CD14-positive monocyte (primary cell): ENCODE results near the gene APBA2. TPM values are rescaled to one million over a fixed set of nuclear protein-coding genes. Genes with fewer than 3 reads are reported as not detected.

ENCODE experiments used
- DNase-seq, 3 donors: peaks; one replicate each; pipeline ENCODE4 v3.0.0-alpha.2; 2011 to 2022
- H2AFZ ChIP-seq: 2 replicates; pipeline ENCODE4 v1.6.0; 2012; ENCODE audit warnings: mild to moderate bottlenecking, low read depth, low read length, inconsistent platforms; ENCODE audit not compliant: insufficient read depth, poor library complexity, severe bottlenecking
- H3K27ac ChIP-seq, 2 donors: 1 replicate in 1 of 2; 2 replicates in 1 of 2; pipeline ENCODE4 v1.5.1; 2012 to 2013; ENCODE audit warnings: low read length in 2 of 2, control low read depth in 1 of 2, inconsistent platforms in 1 of 2, low read depth in 1 of 2, mild to moderate bottlenecking in 1 of 2
- H3K27me3 ChIP-seq, 2 donors: one replicate each; pipeline versions ENCODE4 v1.6.0 to v1.6.1; 2011 to 2013; ENCODE audit warnings: low read length in 2 of 2; ENCODE audit not compliant: control insufficient read depth in 2 of 2, insufficient read depth in 2 of 2
- H3K36me3 ChIP-seq, 2 donors: replicated peaks in 1 of 2; 1 replicate in 1 of 2; 2 replicates in 1 of 2; pipeline versions ENCODE4 v1.5.1 to v1.6.1; 2012 to 2013; ENCODE audit warnings: low read length in 2 of 2, control low read depth in 1 of 2, inconsistent platforms in 1 of 2, mild to moderate bottlenecking in 1 of 2; ENCODE audit not compliant: insufficient read depth in 2 of 2, control insufficient read depth in 1 of 2
- H3K4me1 ChIP-seq, 2 donors: 1 replicate in 1 of 2; 2 replicates in 1 of 2; pipeline versions ENCODE4 v1.5.1 to v1.6.1; 2012 to 2013; ENCODE audit warnings: low read length in 2 of 2, control low read depth in 1 of 2, inconsistent platforms in 1 of 2, mild to moderate bottlenecking in 1 of 2, moderate library complexity in 1 of 2; ENCODE audit not compliant: insufficient read depth in 2 of 2, control insufficient read depth in 1 of 2
- H3K4me2 ChIP-seq: replicated peaks from 2 replicates; pipeline ENCODE3; 2012; ENCODE audit warnings: low read length, moderate library complexity, mild to moderate bottlenecking; ENCODE audit not compliant: poor library complexity, severe bottlenecking; ENCODE audit errors: extremely low read depth
- H3K4me3 ChIP-seq, 3 experiments: fragments of 200-600 bp in 1 of 3; sonication (generic) in 1 of 3; replicated peaks in 1 of 3; 1 replicate in 2 of 3; 2 replicates in 1 of 3; pipeline ENCODE4 v1.5.1; 2011 to 2013; ENCODE audit warnings: low read length in 3 of 3, mild to moderate bottlenecking in 3 of 3, control low read depth in 2 of 3, low read depth in 2 of 3, inconsistent platforms in 1 of 3, moderate library complexity in 1 of 3
- H3K79me2 ChIP-seq: 2 replicates; pipeline ENCODE4 v1.6.0; 2012; ENCODE audit warnings: mild to moderate bottlenecking, control low read depth, inconsistent platforms, low read length, moderate library complexity; ENCODE audit not compliant: insufficient read depth
- H3K9ac ChIP-seq: 2 replicates; pipeline ENCODE4 v1.6.0; 2017; ENCODE audit warnings: low read length, mild to moderate bottlenecking; ENCODE audit not compliant: insufficient read depth, poor library complexity, severe bottlenecking
- H3K9me3 ChIP-seq, 2 donors: replicated peaks in 1 of 2; 1 replicate in 1 of 2; 2 replicates in 1 of 2; pipeline versions ENCODE4 v1.5.1 to v1.6.1; 2012 to 2013; ENCODE audit warnings: low read length in 2 of 2, control low read depth in 1 of 2; ENCODE audit not compliant: control insufficient read depth in 1 of 2, insufficient read depth in 1 of 2
- H4K20me1 ChIP-seq: 2 replicates; pipeline ENCODE4 v1.6.0; 2012; ENCODE audit warnings: mild to moderate bottlenecking, low read length, control low read depth, moderate library complexity; ENCODE audit not compliant: insufficient read depth
- H3K27ac Mint-ChIP-seq, 7 donors: one replicate each; pipeline ENCODE4 v1.8.0; 2020; ENCODE audit warnings: mild to moderate bottlenecking in 7 of 7, mixed read lengths in 7 of 7, moderate library complexity in 6 of 7, inconsistent platforms in 2 of 7
- H3K27me3 Mint-ChIP-seq, 3 donors: one replicate each; pipeline ENCODE4 v1.8.0; 2021 to 2022; ENCODE audit warnings: low read depth in 3 of 3, mild to moderate bottlenecking in 3 of 3, mixed read lengths in 3 of 3, moderate library complexity in 3 of 3, inconsistent platforms in 1 of 3
- H3K36me3 Mint-ChIP-seq, 2 donors: one replicate each; pipeline ENCODE4 v1.8.0; 2020; ENCODE audit warnings: mixed read lengths in 2 of 2, inconsistent platforms in 1 of 2, mild to moderate bottlenecking in 1 of 2
- H3K4me1 Mint-ChIP-seq: one replicate; pipeline ENCODE4 v1.8.0; 2020; ENCODE audit warnings: mild to moderate bottlenecking, mixed read lengths
- H3K4me3 Mint-ChIP-seq, 2 donors: one replicate each; pipeline ENCODE4 v1.8.0; 2020; ENCODE audit warnings: mild to moderate bottlenecking in 2 of 2, mixed read lengths in 2 of 2, moderate library complexity in 1 of 2
- H3K9me3 Mint-ChIP-seq, 7 donors: one replicate each; pipeline ENCODE4 v1.8.0; 2020 to 2022; ENCODE audit warnings: mixed read lengths in 7 of 7, mild to moderate bottlenecking in 6 of 7, moderate library complexity in 6 of 7, inconsistent platforms in 2 of 7
- WGBS: methylation state at CpG from one replicate; pipeline ENCODE4 v1.1.5; 2013; ENCODE audit warnings: missing lambda C conversion rate; ENCODE audit not compliant: insufficient coverage; 5-methylcytosine and 5-hydroxymethylcytosine counted together
- intact Hi-C, 2 donors: fragments of 100-400 bp; cut with micrococcal nuclease; formaldehyde crosslinking; loops; one replicate each; pipeline versions ENCODE4 v1.15.0 to v1.15.1; 2023
- polyA plus RNA-seq, 3 donors: library from polyadenylated mRNA; depleted of rRNA in 1 of 3; unstranded in 2 of 3; stranded (reverse) in 1 of 3; fragments of 300-500 nt in 2 of 3; fragments of >200 nt in 1 of 3; fragmentation: Illumina TruSeq in 2 of 3; gene quantifications; 1 replicate in 2 of 3; 2 replicates in 1 of 3; pipeline ENCODE4 v1.2.3, GENCODE V29; 2012 to 2021
- TF ChIP-seq, protein P1 (sequence below): fragments of 200-600 bp; IDR thresholded peaks from one replicate; pipeline ENCODE4 v1.8.0; 2022; ENCODE audit warnings: antibody characterized with exemption, mild to moderate bottlenecking

Gene APBA2
- polyA plus RNA-seq, 3 donors = 0.30 TPM; not detected in 2

DNA sequence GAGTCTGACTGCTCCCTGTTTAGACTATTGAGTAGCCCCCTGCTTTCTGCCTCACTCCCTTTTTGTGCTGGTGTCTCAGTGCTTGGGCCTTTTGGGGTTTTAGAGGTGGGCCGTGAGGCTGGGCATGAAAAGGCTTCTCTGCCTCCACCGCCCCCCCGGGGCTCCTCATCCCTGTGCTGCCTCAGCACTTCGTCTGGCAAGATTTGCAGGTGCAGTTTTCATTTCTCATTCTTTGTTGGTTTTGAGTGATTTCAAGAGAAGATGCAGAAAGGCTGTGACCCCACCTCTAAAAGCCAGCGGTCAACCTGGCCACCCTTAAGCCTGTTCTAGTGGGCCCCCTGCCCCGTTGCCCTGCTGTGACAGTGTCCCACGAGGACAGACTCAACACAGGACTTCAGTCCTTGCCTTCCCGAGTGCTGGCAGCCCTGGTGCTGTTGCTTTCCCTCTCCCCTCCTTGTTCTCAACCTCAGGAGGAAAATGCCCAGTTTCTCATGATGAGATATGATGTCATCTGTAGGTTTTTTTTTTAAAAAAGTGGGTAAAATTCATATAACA, 38.0 kb downstream of the APBA2 start:
- H3K4me1 ChIP-seq = no peaks in the 10 kb centered on the region
- H3K9me3 ChIP-seq = no peaks in the 10 kb centered on the region
- no peak overlapping the region for H3K4me2 ChIP-seq
- peaks cover 3 to 20% (median 12%) of the 10 kb centered on the region in 3 donors for H3K27me3 Mint-ChIP-seq
- no peak overlapping the region for H3K4me3 ChIP-seq
- no peaks in the 10 kb centered on the region for H3K4me1 Mint-ChIP-seq
- WGBS = 87% methylated on average over 4 of the region's 8 CpGs
- no peaks in the 10 kb centered on the region for H3K79me2 ChIP-seq
- H3K27me3 ChIP-seq = no peaks in the 10 kb centered on the region
- intact Hi-C loops = no loop called here
- no peak overlapping the region for H3K9ac ChIP-seq
- H3K9me3 Mint-ChIP-seq = no peaks in the 10 kb centered on the region
- H3K27ac Mint-ChIP-seq = no peak overlapping the region
- H3K36me3 Mint-ChIP-seq = no peaks in the 10 kb centered on the region
- no peak overlapping the region for H3K27ac ChIP-seq
- H2AFZ ChIP-seq = no peak overlapping the region
- TF ChIP-seq, protein P1, sequence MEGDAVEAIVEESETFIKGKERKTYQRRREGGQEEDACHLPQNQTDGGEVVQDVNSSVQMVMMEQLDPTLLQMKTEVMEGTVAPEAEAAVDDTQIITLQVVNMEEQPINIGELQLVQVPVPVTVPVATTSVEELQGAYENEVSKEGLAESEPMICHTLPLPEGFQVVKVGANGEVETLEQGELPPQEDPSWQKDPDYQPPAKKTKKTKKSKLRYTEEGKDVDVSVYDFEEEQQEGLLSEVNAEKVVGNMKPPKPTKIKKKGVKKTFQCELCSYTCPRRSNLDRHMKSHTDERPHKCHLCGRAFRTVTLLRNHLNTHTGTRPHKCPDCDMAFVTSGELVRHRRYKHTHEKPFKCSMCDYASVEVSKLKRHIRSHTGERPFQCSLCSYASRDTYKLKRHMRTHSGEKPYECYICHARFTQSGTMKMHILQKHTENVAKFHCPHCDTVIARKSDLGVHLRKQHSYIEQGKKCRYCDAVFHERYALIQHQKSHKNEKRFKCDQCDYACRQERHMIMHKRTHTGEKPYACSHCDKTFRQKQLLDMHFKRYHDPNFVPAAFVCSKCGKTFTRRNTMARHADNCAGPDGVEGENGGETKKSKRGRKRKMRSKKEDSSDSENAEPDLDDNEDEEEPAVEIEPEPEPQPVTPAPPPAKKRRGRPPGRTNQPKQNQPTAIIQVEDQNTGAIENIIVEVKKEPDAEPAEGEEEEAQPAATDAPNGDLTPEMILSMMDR = no peak
- H4K20me1 ChIP-seq = no peaks in the 10 kb centered on the region
- no peaks in the 10 kb centered on the region for H3K36me3 ChIP-seq
- H3K4me3 Mint-ChIP-seq = no peak overlapping the region
- no peak for DNase-seq

DNA sequence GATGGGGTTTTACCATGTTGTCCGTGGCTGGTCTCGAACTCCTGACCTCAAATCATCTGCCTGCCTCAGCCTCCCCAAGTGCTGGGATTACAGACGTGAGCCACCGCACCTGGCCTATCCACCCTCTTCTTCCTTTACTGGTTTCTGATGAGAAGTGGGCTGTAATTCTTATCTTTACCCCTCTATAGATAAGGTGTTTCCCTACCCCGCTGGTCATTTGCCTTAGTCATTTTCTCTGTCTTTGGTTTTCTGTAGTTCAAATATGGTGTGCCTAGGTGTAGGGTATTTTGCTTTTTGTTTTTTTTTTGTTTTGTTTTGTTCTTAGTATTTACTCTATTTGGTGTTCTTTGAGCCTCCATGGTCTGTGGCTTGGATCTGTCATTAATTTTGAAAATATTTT, 41.3 kb downstream of the APBA2 start:
- no peak overlapping the region for H3K27ac Mint-ChIP-seq
- no peaks in the 10 kb centered on the region for H3K9me3 ChIP-seq
- WGBS = no CpG with 5 or more reads among the region's 5 CpGs
- TF ChIP-seq, protein P1 = no peak
- H3K4me3 ChIP-seq = no peak overlapping the region
- H3K4me3 Mint-ChIP-seq = peak overlapping the region in 1 of 2 donors; percentile 8
- no peak overlapping the region for H3K9ac ChIP-seq
- no peaks in the 10 kb centered on the region for H3K4me1 ChIP-seq
- no peak overlapping the region for H3K27ac ChIP-seq
- no peaks in the 10 kb centered on the region for H3K4me1 Mint-ChIP-seq
- H3K79me2 ChIP-seq = no peaks in the 10 kb centered on the region
- no peaks in the 10 kb centered on the region for H3K36me3 Mint-ChIP-seq
- DNase-seq = no peak
- no peaks in the 10 kb centered on the region for H4K20me1 ChIP-seq
- no peaks in the 10 kb centered on the region for H3K27me3 ChIP-seq
- peaks cover 2 to 23% (median 11%) of the 10 kb centered on the region in 3 donors for H3K27me3 Mint-ChIP-seq
- H3K36me3 ChIP-seq = no peaks in the 10 kb centered on the region
- intact Hi-C loops = no loop called here
- no peak overlapping the region for H3K4me2 ChIP-seq
- H2AFZ ChIP-seq = no peak overlapping the region
- H3K9me3 Mint-ChIP-seq = peaks cover 0 to 2% (median 0%) of the 10 kb centered on the region in 7 donors
